SK-N-MC (cell line): ENCODE data around the gene MAGEA11.
"Not testable (repeated sequence)": the region's sequence is repeated elsewhere in the genome, so short reads cannot be mapped to it uniquely, and the experiment has no call there.

Experiments
- DNase-seq: peaks from one replicate; pipeline ENCODE4 v3.0.0-alpha.2; 2011; ENCODE audit warnings: low read depth, low spot score
- H3K27ac ChIP-seq: fragments of 200-600 bp; sonication (generic); 2 replicates; pipeline ENCODE4 v1.5.1; 2016; ENCODE audit warnings: mixed run types
- H3K36me3 ChIP-seq: fragments of 200-600 bp; sonication (generic); 2 replicates; pipeline ENCODE4 v1.6.1; 2017; ENCODE audit warnings: antibody characterized with exemption, low read length, mixed read lengths; ENCODE audit not compliant: insufficient read depth
- H3K4me3 ChIP-seq: fragments of 200-600 bp; sonication (generic); 2 replicates; pipeline ENCODE4 v1.5.1; 2016
- H3K9ac ChIP-seq: fragments of 200-600 bp; sonication (generic); 2 replicates; pipeline ENCODE4 v1.8.0; 2017; ENCODE audit warnings: mixed run types, mixed read lengths; ENCODE audit not compliant: insufficient read length
- H3K9me3 ChIP-seq: fragments of 200-600 bp; sonication (generic); 2 replicates; pipeline ENCODE4 v1.6.1; 2017; ENCODE audit warnings: low read depth, mild to moderate bottlenecking, antibody characterized with exemption, low read length, moderate library complexity, mixed read lengths
- EZH2 ChIP-seq: fragments of 200-600 bp; sonication (generic); IDR thresholded peaks from one replicate; pipeline ENCODE4 v1.6.1; 2017; ENCODE audit warnings: antibody characterized with exemption
- FOXP2 ChIP-seq: optimal IDR thresholded peaks from 2 replicates; pipeline ENCODE3; 2011; ENCODE audit warnings: mild to moderate bottlenecking, moderate library complexity; ENCODE audit not compliant: insufficient read depth; ENCODE audit errors: extremely low read length, control extremely low read depth
- POLR2AphosphoS5 ChIP-seq: IDR thresholded peaks from 2 replicates; pipeline ENCODE4 v1.6.1; 2012; ENCODE audit warnings: mild to moderate bottlenecking, low read depth, low read length, borderline replicate concordance

MAGEA11 gene

DNA sequence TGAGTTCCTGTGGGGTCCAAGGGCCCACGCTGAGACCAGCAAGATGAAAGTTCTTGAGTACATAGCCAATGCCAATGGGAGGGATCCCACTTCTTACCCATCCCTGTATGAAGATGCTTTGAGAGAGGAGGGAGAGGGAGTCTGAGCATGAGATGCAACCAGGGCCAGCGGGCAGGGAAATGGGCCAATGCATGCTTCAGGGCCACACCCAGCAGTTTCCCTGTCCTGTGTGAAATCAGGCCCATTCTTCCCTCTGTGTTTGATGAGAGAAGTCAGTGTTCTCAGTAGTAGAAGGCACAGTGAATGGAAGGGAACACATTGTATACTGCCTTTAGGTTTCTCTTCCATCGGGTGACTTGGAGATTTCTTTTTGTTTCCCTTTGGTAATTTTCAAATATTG lies 4.8 kb downstream of the MAGEA11 start:
- DNase-seq: no peak
- Histone ChIP-seq H3K9me3 (no peaks in the 10 kb centered on the region), H3K36me3 (no peaks in the 10 kb centered on the region), H3K4me3 (no peak overlapping the region), H3K9ac (no peak overlapping the region), H3K27ac (no peak overlapping the region)
- TF ChIP-seq POLR2AphosphoS5 (no peak), EZH2 (no peak), FOXP2 (no peak)

DNA sequence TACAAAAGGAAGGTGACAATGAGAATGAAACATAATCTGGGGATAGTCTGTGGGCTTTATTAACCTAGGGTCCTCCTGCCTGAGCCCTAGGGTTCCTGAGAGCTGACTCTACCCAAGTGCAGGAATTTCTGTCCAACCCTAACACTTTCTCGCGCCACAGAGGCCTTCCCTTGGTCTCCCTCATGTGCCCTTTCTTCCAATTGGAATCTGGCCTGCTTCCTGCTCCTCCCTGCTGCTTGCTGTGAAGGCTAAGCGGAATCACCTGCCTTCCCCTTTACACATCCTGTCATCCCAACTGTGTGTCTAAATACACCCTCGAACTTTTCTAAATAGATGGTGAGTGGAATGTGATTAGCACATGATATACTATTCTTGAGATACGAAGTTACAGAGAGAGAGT lies 5.9 kb downstream of the MAGEA11 start:
- no peaks in the 10 kb centered on the region for H3K9me3 ChIP-seq
- no peaks in the 10 kb centered on the region for H3K36me3 ChIP-seq
- H3K4me3 ChIP-seq: no peak overlapping the region
- no peak for TF ChIP-seq FOXP2
- TF ChIP-seq POLR2AphosphoS5: no peak
- no peak for TF ChIP-seq EZH2
- DNase-seq: no peak
- H3K9ac ChIP-seq: no peak overlapping the region
- no peak overlapping the region for H3K27ac ChIP-seq

DNA sequence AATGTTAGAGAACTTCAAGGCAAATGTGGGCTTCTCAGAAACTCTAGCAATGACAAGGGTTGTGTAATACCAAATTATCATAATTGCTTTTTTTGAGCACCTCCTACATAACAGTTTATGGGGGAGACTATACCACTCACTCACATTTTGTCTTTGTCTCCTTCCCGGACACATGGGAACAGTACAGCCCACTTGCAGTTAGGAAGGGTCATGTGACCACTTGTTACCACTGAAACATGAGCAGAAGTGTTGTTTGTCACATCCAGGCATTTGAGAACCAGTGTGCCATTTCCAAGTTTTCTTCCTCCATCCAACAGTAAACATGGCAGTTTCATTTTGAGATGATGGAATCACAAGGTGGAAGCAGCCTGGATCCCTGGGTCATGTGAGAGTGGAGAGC lies 6.9 kb downstream of the MAGEA11 start:
- no peak overlapping the region for H3K9ac ChIP-seq
- H3K27ac ChIP-seq: no peak overlapping the region
- TF ChIP-seq POLR2AphosphoS5: no peak
- no peak for TF ChIP-seq FOXP2
- TF ChIP-seq EZH2: no peak
- H3K36me3 ChIP-seq: no peaks in the 10 kb centered on the region
- no peaks in the 10 kb centered on the region for H3K9me3 ChIP-seq
- H3K4me3 ChIP-seq: no peak overlapping the region
- no peak for DNase-seq

DNA sequence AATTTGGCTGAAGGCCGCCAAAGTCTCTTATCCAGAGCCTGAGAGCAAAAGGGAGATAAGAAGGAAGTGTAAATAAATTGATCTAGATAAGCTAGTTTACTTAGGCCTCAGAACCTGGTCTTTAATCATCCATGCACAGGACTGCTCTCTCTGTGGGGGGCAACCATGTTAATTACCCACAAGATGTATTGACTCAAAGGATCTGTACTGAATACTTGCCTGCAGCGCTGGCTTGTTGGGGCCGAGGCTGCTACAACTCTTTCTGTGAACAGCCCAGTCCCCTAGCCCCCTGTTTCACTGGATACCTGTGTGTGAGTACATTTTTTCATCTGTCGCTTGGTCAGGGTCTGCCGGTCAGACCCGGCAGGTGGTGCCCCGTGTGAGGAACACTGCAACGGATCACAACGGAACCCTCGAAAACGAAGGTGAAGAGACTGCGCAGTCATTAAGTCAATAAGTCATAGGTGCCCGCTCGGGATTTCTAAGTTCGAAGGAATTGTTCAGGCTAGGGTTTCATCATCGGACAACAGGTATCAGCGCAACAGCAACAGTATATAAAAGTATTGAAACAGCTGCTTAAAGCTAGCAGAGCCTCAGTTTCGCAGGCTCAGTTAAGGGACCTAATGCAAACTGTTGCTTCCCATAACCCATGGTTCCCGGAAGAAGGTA lies 8.3 kb downstream of the MAGEA11 start:
- no peak for DNase-seq
- H3K27ac ChIP-seq: no peak overlapping the region
- H3K4me3 ChIP-seq: no peak overlapping the region
- H3K9me3 ChIP-seq: no peaks in the 10 kb centered on the region
- TF ChIP-seq POLR2AphosphoS5 (no peak), FOXP2 (no peak), EZH2 (no peak)
- H3K36me3 ChIP-seq: no peaks in the 10 kb centered on the region
- H3K9ac ChIP-seq: no peak overlapping the region

DNA sequence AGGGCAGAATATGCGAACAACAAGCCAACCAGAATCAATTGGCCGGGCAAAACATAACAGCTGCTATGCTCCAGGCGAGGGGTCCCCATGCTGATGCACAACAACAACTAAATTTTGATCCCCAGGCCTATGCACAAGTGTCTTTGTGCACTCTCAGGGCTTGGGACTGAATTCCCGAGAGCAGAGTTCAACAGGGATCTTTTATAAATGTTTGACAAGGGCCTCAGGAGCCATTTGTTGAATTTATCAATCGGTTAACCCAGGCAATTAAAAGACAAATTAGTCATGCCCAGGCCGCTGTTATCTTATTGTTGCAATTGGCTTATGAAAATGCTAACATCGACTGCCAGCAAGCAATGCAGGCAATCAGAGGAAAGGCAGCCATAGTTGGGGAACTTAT lies 9.4 kb downstream of the MAGEA11 start:
- H3K36me3 ChIP-seq, H3K27ac ChIP-seq, DNase-seq, H3K9me3 ChIP-seq, H3K9ac ChIP-seq, H3K4me3 ChIP-seq: not testable (repeated sequence)

DNA sequence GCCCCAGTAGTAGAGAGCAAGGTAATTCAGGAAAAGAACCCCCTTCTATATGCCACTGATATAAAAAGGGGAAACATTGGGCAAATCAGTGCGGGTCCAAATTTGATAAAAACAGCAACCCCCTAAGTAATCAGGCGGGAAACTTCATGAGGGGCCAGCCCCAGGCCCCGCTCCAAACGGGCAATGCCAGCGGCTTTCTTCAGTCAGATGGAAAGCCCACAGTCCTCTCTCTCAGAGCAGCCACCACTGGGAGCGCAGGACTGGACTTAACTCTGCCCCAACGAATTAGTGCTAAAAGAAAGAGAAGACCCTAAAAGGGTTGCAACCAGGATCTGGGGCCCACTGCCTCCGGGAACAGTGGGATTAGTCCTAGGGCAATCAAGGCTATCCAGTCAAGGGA lies 9.9 kb downstream of the MAGEA11 start:
- Histone ChIP-seq H3K9ac (no peak overlapping the region), H3K9me3 (no peaks in the 10 kb centered on the region), H3K27ac (no peak overlapping the region), H3K4me3 (no peak overlapping the region), H3K36me3 (no peaks in the 10 kb centered on the region)
- DNase-seq: no peak
- no peak for TF ChIP-seq POLR2AphosphoS5

DNA sequence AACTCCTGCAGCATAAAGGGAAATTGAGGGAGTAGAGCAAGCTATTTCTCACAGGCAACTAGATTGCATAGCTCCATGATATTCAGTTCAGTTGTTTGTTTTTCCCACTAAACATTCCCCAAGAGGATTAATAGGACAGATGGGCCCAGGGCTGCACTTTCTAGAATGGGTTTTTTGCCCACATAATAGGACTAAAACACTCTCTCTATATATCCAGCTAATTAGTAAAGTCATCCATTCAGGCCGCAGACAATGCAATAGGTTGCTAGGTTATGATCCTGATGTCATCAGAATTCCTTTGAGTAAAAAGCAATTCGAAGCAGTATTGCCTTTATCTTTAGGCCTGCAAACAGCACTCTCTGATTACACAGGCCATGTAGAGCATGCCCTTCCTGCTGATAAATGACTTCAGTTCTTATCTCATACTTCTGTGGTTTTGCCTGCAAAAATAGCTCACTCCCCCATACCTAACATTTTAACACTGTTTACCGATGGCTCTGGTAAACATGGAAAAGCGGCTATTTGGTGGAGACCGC lies 11.8 kb downstream of the MAGEA11 start:
- not testable (repeated sequence) for H3K9ac ChIP-seq, DNase-seq, H3K36me3 ChIP-seq, H3K27ac ChIP-seq, H3K4me3 ChIP-seq, H3K9me3 ChIP-seq

DNA sequence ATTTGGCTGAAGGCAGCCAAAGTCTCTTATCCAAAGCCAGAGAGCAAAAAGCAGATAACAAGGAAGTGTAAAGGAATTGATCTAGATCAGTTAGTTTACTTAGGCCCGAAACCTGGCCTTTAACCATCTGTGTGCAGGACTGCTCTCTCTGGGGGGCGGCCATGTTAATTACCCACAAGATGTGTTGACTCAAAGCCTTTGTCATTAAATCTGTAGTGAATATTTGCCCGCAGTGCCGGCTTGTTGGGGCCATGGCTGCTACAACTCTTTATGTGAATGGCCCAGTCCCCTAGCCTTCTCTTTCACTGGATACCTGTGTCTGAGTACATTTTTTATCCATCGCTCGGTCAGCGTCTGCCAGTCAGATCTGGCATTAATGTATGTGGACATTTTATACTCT lies 15.4 kb downstream of the MAGEA11 start:
- not testable (repeated sequence) for H3K9ac ChIP-seq, DNase-seq, H3K4me3 ChIP-seq, H3K36me3 ChIP-seq, H3K27ac ChIP-seq, H3K9me3 ChIP-seq

DNA sequence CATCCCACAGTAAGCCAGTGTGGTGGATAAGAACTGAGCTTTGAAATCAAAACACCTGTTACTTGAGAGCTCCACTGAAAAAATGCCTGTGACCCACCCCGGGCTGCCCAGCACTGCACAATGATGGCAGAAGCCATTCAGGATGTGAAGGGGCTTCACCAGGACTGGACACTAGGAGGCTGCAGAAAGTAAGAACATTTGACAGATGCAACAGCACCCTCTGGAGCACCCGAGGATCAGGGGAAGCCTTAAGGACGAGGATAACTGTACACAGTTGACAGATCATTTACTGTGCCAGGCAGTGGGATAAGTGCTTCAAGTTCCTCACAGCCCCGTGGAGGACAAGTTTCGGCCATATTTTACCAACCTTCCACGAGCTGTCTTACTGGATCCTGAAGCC lies 30.4 kb downstream of the MAGEA11 start:
- H3K9ac ChIP-seq, DNase-seq, H3K36me3 ChIP-seq, H3K4me3 ChIP-seq, H3K9me3 ChIP-seq, H3K27ac ChIP-seq: not testable (repeated sequence)

DNA sequence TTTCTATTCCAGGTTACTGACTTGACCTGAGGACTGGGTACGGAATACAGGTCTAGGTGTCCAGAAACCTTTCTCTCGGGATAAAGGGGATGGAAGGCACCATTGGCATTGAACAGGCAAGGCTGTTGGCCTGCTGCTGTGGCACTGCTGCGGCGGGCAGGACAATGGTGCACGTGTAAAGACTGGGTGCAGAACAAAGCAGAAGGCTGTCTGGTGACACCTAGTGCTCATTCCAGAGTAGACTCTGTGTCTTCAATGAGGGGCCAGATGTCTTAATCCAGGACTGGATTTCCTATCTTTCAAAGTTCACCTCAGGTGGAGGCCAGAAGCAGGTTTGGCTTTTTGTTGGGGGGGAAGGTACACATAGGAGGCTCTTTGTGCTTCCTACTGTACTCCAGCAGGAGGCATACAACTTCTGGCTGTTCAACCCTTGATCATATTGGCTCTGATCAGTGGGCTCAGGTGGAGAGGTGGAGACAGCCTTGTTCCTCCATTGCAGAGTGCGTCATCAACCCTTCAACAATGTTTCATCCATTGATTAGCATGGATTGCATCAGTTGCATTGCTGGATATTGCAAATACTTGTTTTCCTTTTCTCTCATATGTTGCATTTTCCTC lies 34.6 kb downstream of the MAGEA11 start:
- H3K4me3 ChIP-seq, H3K9me3 ChIP-seq, DNase-seq, H3K36me3 ChIP-seq, H3K9ac ChIP-seq, H3K27ac ChIP-seq: not testable (repeated sequence)
